ENCODE measurements around the gene LINGO4. TPM values are rescaled to one million over a fixed set of nuclear protein-coding genes. Genes with fewer than 3 reads are reported as not detected.

The LINGO4 gene
- total and polyA plus RNA-seq, 10 of the 15 experiments (the other 5 are each of a cell fraction or from before 2014, with no cell fraction given): not detected

DNA sequence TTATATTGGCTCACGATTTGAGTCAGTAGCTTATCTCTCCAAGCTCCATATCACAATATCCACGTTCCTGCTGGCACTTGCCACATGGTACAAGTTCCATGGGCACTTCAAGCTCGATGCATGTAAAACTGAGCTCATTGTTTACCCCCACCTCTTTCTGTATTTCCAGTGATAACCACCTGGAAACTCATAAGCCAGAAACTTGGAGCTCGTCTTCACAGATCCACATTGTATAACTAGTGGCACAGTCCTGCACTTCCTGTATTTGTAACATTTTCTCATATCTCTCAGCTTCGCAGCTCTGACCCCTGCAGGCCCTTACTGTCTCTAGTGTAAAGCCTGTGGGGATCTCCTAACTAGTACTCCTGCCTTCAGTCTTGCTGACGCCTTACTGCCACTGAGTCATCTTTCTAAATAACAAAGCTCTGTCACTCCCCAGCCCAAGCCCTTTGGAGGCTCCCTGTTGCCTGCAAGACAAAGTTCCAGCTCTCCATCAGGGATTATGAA is 40.9 kb upstream of the LINGO4 start:
- no peak overlapping the region for H3K9ac ChIP-seq (ENCODE audit: control insufficient read depth, insufficient read depth, low read length)
- POLR2A ChIA-PET: interaction anchor here (0.5 kb wide), 1 partner anchor 199 kb away, joined by 3 read pairs; no protein-coding TSS in a partner anchor

More for the DNA sequence above, 40.9 kb upstream of the LINGO4 start:
- Histone ChIP-seq H3K27ac (ENCODE audit: control insufficient read depth, insufficient read depth) (no peak overlapping the region), H3K79me2 (ENCODE audit: control insufficient read depth, insufficient read depth, low read length) (no peaks in the 10 kb centered on the region), H3K4me2 (ENCODE audit: control insufficient read depth, insufficient read depth) (no peak overlapping the region), H2AFZ (ENCODE audit: control insufficient read depth, low read depth, low read length) (no peak overlapping the region), H3K27me3 (replicated peaks in 1 of 2; ENCODE audit: control insufficient read depth in 2 of 2, insufficient read depth in 2 of 2, low read length in 1 of 2) (no peaks in the 10 kb centered on the region; a peak in 1 of 4 replicates), H4K20me1 (ENCODE audit: control insufficient read depth, insufficient read depth) (no peaks in the 10 kb centered on the region), H3K36me3 (ENCODE audit: control insufficient read depth in 2 of 2, insufficient read depth in 2 of 2, low read length in 1 of 2) (no peaks in the 10 kb centered on the region), H3K4me3 (no peak overlapping the region), H3K4me1 (ENCODE audit: control insufficient read depth, insufficient read depth, low read length) (no peaks in the 10 kb centered on the region), H3K9me3 (replicated peaks; ENCODE audit: control insufficient read depth, insufficient read depth, low read length) (no peaks in the 10 kb centered on the region)
- WGBS (ENCODE audit: insufficient coverage, insufficient replicate concordance, low lambda C conversion rate, missing lambda C conversion rate): 17% methylated on average over 6 of the region's 6 CpGs
- TF ChIP-seq SPI1 (IDR thresholded peaks at IDR 0.05; ENCODE audit: borderline replicate concordance, insufficient read depth, low read depth, low read length): peak; percentile 62; the same call in 1 of the 2 replicates
- no peak for TF ChIP-seq ZBED1 (IDR thresholded peaks at IDR 0.05; ENCODE audit: borderline replicate concordance)
- TF ChIP-seq IKZF1 (conservative IDR thresholded peaks at IDR 0.05): 0 out of 2 replicates have a peak, but pooled peaks have one; percentile 12
- TF ChIP-seq RAD51 (IDR thresholded peaks at IDR 0.05): no peak
- TF ChIP-seq, protein P1, sequence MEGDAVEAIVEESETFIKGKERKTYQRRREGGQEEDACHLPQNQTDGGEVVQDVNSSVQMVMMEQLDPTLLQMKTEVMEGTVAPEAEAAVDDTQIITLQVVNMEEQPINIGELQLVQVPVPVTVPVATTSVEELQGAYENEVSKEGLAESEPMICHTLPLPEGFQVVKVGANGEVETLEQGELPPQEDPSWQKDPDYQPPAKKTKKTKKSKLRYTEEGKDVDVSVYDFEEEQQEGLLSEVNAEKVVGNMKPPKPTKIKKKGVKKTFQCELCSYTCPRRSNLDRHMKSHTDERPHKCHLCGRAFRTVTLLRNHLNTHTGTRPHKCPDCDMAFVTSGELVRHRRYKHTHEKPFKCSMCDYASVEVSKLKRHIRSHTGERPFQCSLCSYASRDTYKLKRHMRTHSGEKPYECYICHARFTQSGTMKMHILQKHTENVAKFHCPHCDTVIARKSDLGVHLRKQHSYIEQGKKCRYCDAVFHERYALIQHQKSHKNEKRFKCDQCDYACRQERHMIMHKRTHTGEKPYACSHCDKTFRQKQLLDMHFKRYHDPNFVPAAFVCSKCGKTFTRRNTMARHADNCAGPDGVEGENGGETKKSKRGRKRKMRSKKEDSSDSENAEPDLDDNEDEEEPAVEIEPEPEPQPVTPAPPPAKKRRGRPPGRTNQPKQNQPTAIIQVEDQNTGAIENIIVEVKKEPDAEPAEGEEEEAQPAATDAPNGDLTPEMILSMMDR (IDR thresholded peaks at IDR 0.05 in 2 of 3, conservative IDR thresholded peaks at IDR 0.05 in 1 of 3; ENCODE audit: control insufficient read depth in 2 of 3, extremely low read depth in 1 of 3, insufficient read depth in 1 of 3, low read depth in 3 of 3, low read length in 3 of 3): peak in 1 of 3 experiments; percentile 16; a peak in 1 of 6 replicates
- no peak for TF ChIP-seq KLF5 (IDR thresholded peaks at IDR 0.05; ENCODE audit: partially characterized antibody)
- no peak for TF ChIP-seq PML (IDR thresholded peaks at IDR 0.05; ENCODE audit: low read length)
- in situ Hi-C loops (cut with MboI) (no loop called here), intact Hi-C loops (cut with micrococcal nuclease; ENCODE audit: unreplicated experiment) (no loop called here)
- RAD21 ChIA-PET (ENCODE audit: unreplicated experiment): interaction anchor here (0.7 to 2.0 kb wide), 5 partner anchors 9 to 251 kb away, joined by 3 to 10 read pairs (median 3); no protein-coding TSS in a partner anchor
- no TSS peak for BruUV-seq (replicated peaks)
- ATAC-seq: peak; percentile 83
- DNase-seq (ENCODE audit: low read depth, low spot score): no peak
- CTCF ChIA-PET: interaction anchor here (0.5 to 1.9 kb wide), 12 partner anchors 8 to 746 kb away, joined by 3 to 10 read pairs (median 3); partner anchors contain the start of gene MRPL9
- FAIRE-seq: no peak
- SMC1A ChIA-PET (ENCODE audit: uncharacterized antibody, unreplicated experiment): interaction anchor here (0.8 to 1.9 kb wide), 6 partner anchors 10 to 253 kb away, joined by 3 to 12 read pairs (median 3); no protein-coding TSS in a partner anchor

All from GM12878 (cell line).